ENCODE measurements around the gene TNFAIP8L1.

TNFAIP8L1 gene

DNA sequence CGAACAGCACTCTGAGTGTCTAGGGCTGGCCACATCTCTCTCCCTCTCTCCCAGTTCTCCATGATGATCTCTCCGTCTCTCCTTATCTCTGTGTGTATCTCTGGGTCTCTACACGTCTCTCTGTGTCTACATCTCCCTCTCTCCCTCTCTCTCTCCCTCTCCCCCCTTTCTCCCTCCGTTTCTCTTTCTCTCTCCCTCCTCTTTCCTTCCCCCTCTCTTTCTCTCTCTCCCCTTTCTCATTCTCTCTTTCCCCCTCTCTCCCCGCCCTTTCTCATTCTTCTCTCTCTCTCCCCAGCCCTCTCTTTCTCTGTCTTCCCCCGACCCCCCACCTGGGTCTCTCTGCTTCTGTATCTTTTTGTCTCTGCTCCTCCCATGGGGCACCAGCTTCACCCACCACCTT lies 21.3 kb upstream of the TNFAIP8L1 start:
- H3K79me2 ChIP-seq (ENCODE audit: insufficient read depth, low read length) = no peaks in the 10 kb centered on the region
- H3K9ac ChIP-seq (ENCODE audit: low read length) = no peak overlapping the region
- no peak overlapping the region for H3K4me3 ChIP-seq (ENCODE audit: low read depth, low read length, poor library complexity, severe bottlenecking)
- no peak overlapping the region for H2AFZ ChIP-seq (ENCODE audit: low read length)
- no peaks in the 10 kb centered on the region for H3K4me1 ChIP-seq (ENCODE audit: insufficient read depth, low read length, severe bottlenecking)
- H3K9me2 ChIP-seq (ENCODE audit: low read depth, low read length) = no peaks in the 10 kb centered on the region
- no peaks in the 10 kb centered on the region for H4K20me1 ChIP-seq (ENCODE audit: insufficient read depth, low read length)
- no peak for TF ChIP-seq CTCF (IDR thresholded peaks at IDR 0.05; ENCODE audit: low read length)
- no peak for TF ChIP-seq EZH2 (IDR thresholded peaks at IDR 0.05; ENCODE audit: borderline replicate concordance, low read length)
- H3K27me3 ChIP-seq (ENCODE audit: insufficient read depth, low read length) = peaks cover 7% of the 10 kb centered on the region; the same call in 1 of the 2 replicates
- no peak overlapping the region for H3K4me2 ChIP-seq (ENCODE audit: low read length)
- no peaks in the 10 kb centered on the region for H3K9me3 ChIP-seq (ENCODE audit: low read length)
- H3F3A ChIP-seq (ENCODE audit: insufficient read depth, low read length) = no peaks in the 10 kb centered on the region
- H3K27ac ChIP-seq (ENCODE audit: low read depth, low read length, poor library complexity, severe bottlenecking) = no peak overlapping the region
- no peaks in the 10 kb centered on the region for H3K36me3 ChIP-seq (ENCODE audit: insufficient read depth, low read length)

DNA sequence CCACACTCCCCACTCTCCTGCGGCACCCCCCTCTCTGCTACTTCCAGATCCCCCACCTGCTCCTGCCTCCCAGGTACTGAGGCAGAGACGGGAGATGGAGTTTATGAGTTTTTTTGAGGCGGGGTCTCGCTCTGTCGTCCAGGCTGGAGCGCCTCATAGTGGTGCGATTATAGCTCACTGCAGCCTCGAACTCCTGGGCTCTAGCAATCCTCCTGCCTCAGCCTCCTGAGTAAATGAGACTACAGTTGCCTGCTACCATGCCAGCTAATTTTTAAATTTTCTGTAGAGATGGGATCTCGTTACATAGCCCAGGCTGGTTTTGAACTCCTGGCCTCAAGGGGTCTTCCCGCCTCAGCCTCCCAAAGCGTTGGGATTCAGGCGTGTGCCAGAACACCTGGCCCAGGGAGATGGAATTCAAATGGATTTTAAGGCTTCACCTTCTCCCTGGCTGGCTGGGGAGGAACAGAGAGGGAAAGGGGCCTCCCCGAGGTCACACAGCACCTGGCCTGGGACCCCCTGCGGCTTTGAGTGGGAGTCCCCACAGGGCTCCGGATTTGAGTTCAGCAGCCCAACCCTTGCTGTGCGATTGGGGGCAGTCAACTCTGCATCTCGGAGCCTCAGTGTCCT lies 19.5 kb upstream of the TNFAIP8L1 start:
- H4K20me1 ChIP-seq (ENCODE audit: insufficient read depth, low read length) = no peaks in the 10 kb centered on the region
- H3K36me3 ChIP-seq (ENCODE audit: insufficient read depth, low read length) = no peaks in the 10 kb centered on the region
- H3K9ac ChIP-seq (ENCODE audit: low read length) = no peak overlapping the region

GRCh38 chr19:4620675-4621074 lies 18.6 kb upstream of the TNFAIP8L1 start:
- Histone ChIP-seq H3K9me3 (ENCODE audit: low read length) (no peaks in the 10 kb centered on the region), H3K4me3 (ENCODE audit: low read depth, low read length, poor library complexity, severe bottlenecking) (no peak overlapping the region), H3K79me2 (ENCODE audit: insufficient read depth, low read length) (no peaks in the 10 kb centered on the region), H3K4me2 (ENCODE audit: low read length) (no peak overlapping the region), H3K27ac (ENCODE audit: low read depth, low read length, poor library complexity, severe bottlenecking) (no peak overlapping the region), H3F3A (ENCODE audit: insufficient read depth, low read length) (no peaks in the 10 kb centered on the region), H2AFZ (ENCODE audit: low read length) (no peak overlapping the region), H3K4me1 (ENCODE audit: insufficient read depth, low read length, severe bottlenecking) (no peaks in the 10 kb centered on the region), H3K9me2 (ENCODE audit: low read depth, low read length) (no peaks in the 10 kb centered on the region), H3K36me3 (ENCODE audit: insufficient read depth, low read length) (no peaks in the 10 kb centered on the region), H4K20me1 (ENCODE audit: insufficient read depth, low read length) (no peaks in the 10 kb centered on the region), H3K27me3 (ENCODE audit: insufficient read depth, low read length) (peaks cover 7% of the 10 kb centered on the region; the same call in 1 of the 2 replicates), H3K9ac (ENCODE audit: low read length) (no peak overlapping the region)
- TF ChIP-seq EZH2 (IDR thresholded peaks at IDR 0.05; ENCODE audit: borderline replicate concordance, low read length) = no peak
- TF ChIP-seq CTCF (IDR thresholded peaks at IDR 0.05; ENCODE audit: low read length) = no peak

More for the DNA sequence above, 19.5 kb upstream of the TNFAIP8L1 start:
- no peaks in the 10 kb centered on the region for H3K9me2 ChIP-seq (ENCODE audit: low read depth, low read length)
- no peaks in the 10 kb centered on the region for H3K9me3 ChIP-seq (ENCODE audit: low read length)
- H3K4me2 ChIP-seq (ENCODE audit: low read length) = no peak overlapping the region
- H2AFZ ChIP-seq (ENCODE audit: low read length) = no peak overlapping the region
- H3K27ac ChIP-seq (ENCODE audit: low read depth, low read length, poor library complexity, severe bottlenecking) = no peak overlapping the region
- H3K27me3 ChIP-seq (ENCODE audit: insufficient read depth, low read length) = peaks cover 7% of the 10 kb centered on the region; the same call in 1 of the 2 replicates
- no peak overlapping the region for H3K4me3 ChIP-seq (ENCODE audit: low read depth, low read length, poor library complexity, severe bottlenecking)
- no peaks in the 10 kb centered on the region for H3K79me2 ChIP-seq (ENCODE audit: insufficient read depth, low read length)
- H3F3A ChIP-seq (ENCODE audit: insufficient read depth, low read length) = no peaks in the 10 kb centered on the region
- H3K4me1 ChIP-seq (ENCODE audit: insufficient read depth, low read length, severe bottlenecking) = no peaks in the 10 kb centered on the region
- TF ChIP-seq EZH2 (IDR thresholded peaks at IDR 0.05; ENCODE audit: borderline replicate concordance, low read length) (no peak), CTCF (IDR thresholded peaks at IDR 0.05; ENCODE audit: low read length) (no peak; the same call in 1 of the 2 replicates)

Data from OCI-LY1 (cell line).